RWPE2 (cell line): Measurements from ENCODE around the gene FOXL3.

Experiments used
- ATAC-seq: fragments of 200-7000 bp; cut with Tn5 transposase; 3 replicates; pipeline ENCODE4 v1.9.1; 2021; ENCODE audit warnings: low read depth
- DNase-seq: peaks from one replicate; pipeline ENCODE4 v3.0.0-alpha.2; 2020; ENCODE audit warnings: low spot score
- H3K27ac ChIP-seq: fragments of 450-650 bp; 2 replicates; pipeline ENCODE4 v1.5.1; 2017; ENCODE audit warnings: mild to moderate bottlenecking; ENCODE audit not compliant: poor library complexity, severe bottlenecking
- H3K27me3 ChIP-seq: fragments of 250-450 bp; sonication (Bioruptor Pico); 2 replicates; pipeline ENCODE4 v1.5.1; 2021; ENCODE audit warnings: mild to moderate bottlenecking, moderate library complexity; ENCODE audit not compliant: insufficient read depth, poor library complexity, severe bottlenecking
- H3K36me3 ChIP-seq: fragments of 250-450 bp; sonication (Bioruptor Pico); 2 replicates; pipeline ENCODE4 v1.5.1; 2020; ENCODE audit warnings: low read depth, mild to moderate bottlenecking, moderate library complexity
- H3K4me1 ChIP-seq: fragments of 250-450 bp; sonication (Bioruptor Pico); 2 replicates; pipeline ENCODE4 v1.5.1; 2021; ENCODE audit warnings: mild to moderate bottlenecking, moderate library complexity; ENCODE audit not compliant: insufficient read depth, poor library complexity, severe bottlenecking
- H3K4me3 ChIP-seq: fragments of 250-450 bp; sonication (Bioruptor Pico); 2 replicates; pipeline ENCODE4 v1.5.1; 2021; ENCODE audit warnings: mild to moderate bottlenecking, moderate library complexity; ENCODE audit not compliant: severe bottlenecking
- H3K9me3 ChIP-seq: fragments of 250-450 bp; sonication (Bioruptor Pico); 2 replicates; pipeline ENCODE4 v1.5.1; 2021; ENCODE audit warnings: mild to moderate bottlenecking, moderate library complexity; ENCODE audit not compliant: severe bottlenecking
- CTCF ChIP-seq: fragments of 450-650 bp; IDR thresholded peaks from one replicate; pipeline ENCODE4 v1.5.1; 2017; ENCODE audit warnings: mild to moderate bottlenecking, moderate library complexity; ENCODE audit not compliant: poor library complexity, severe bottlenecking

Gene FOXL3

GRCh38 chr7:317643-318405 is 27.9 kb downstream of the FOXL3 start:
- no peaks in the 10 kb centered on the region for H3K36me3 ChIP-seq
- no peaks in the 10 kb centered on the region for H3K4me1 ChIP-seq
- H3K27ac ChIP-seq, result no peak overlapping the region
- H3K9me3 ChIP-seq, result no peaks in the 10 kb centered on the region
- no peak for ATAC-seq
- peak; percentile 25 for DNase-seq
- no peak for TF ChIP-seq CTCF
- peaks cover 21% of the 10 kb centered on the region for H3K27me3 ChIP-seq
- no peak overlapping the region for H3K4me3 ChIP-seq

- no peak for TF ChIP-seq CTCF
- ATAC-seq, result no peak
These were observed 28.5 kb downstream of the FOXL3 start for GRCh38 chr7:318476-318875.

GRCh38 chr7:318878-319661 is 29.1 kb downstream of the FOXL3 start:
- Histone ChIP-seq H3K27ac (no peak overlapping the region), H3K4me1 (no peaks in the 10 kb centered on the region), H3K27me3 (peaks cover 21% of the 10 kb centered on the region), H3K36me3 (no peaks in the 10 kb centered on the region), H3K9me3 (no peaks in the 10 kb centered on the region), H3K4me3 (no peak overlapping the region)
- ATAC-seq, result no peak
- DNase-seq, result peak; percentile 19
- no peak for TF ChIP-seq CTCF

More at GRCh38 chr7:318476-318875, 28.5 kb downstream of the FOXL3 start:
- peak; percentile 41 for DNase-seq
- no peaks in the 10 kb centered on the region for H3K36me3 ChIP-seq
- peaks cover 21% of the 10 kb centered on the region for H3K27me3 ChIP-seq
- H3K4me3 ChIP-seq, result no peak overlapping the region
- H3K27ac ChIP-seq, result no peak overlapping the region
- H3K4me1 ChIP-seq, result no peaks in the 10 kb centered on the region
- no peaks in the 10 kb centered on the region for H3K9me3 ChIP-seq

GRCh38 chr7:320297-320696 is 30.3 kb downstream of the FOXL3 start:
- H3K4me1 ChIP-seq, result no peaks in the 10 kb centered on the region
- H3K9me3 ChIP-seq, result no peaks in the 10 kb centered on the region
- no peak for TF ChIP-seq CTCF
- H3K27ac ChIP-seq, result no peak overlapping the region
- ATAC-seq (no peak), DNase-seq (no peak)
- no peaks in the 10 kb centered on the region for H3K36me3 ChIP-seq
- no peak overlapping the region for H3K4me3 ChIP-seq
- H3K27me3 ChIP-seq, result peaks cover 21% of the 10 kb centered on the region
